GM21528 (cell line): ENCODE results near the gene ENTPD8.
"Not testable (repeated sequence)": the region's sequence is repeated elsewhere in the genome, so short reads cannot be mapped to it uniquely, and the experiment has no call there.

ENCODE experiments used
- ATAC-seq: cut with Tn5 transposase; IDR thresholded peaks from one replicate; pipeline ENCODE4 v1.9.1; 2021; ENCODE audit warnings: mild to moderate bottlenecking, moderate library complexity; ENCODE audit not compliant: unreplicated experiment, low FRiP score

The ENTPD8 gene

DNA sequence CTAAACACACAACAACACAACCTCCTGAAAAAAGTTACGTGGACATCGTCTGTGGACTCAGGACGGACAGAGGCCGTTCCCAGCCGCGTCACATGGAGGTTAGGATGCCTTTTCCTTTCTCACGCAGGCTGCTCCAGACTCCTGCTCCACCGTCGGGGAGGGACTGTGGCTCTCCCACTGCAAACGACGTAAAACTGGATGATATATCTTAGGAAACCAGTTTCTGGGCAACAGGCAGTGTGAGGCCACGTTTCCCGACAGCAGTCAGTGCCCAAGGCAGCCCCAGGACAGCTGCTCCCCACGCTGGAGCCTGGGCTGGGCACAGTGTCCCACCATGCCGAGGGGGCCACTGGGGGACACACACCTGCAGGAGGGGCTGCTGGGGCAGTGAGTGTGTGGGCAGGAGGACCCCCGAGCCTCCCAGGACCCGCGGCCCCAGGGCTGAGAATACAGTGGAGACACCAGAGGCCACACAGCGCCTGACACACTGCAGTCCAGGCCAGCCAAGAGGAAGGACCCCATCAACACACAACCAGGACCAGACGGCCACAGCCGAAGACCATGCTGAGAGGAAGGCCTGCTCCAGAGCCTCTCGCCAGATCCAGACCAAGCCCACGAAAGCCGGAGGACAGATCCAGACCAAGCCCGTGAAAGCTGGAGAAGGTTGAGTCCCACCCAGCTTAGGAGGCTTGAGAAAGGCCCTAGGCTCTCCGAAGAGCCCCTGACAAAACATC lies 44.4 kb downstream of the ENTPD8 start:
- no peak for ATAC-seq

DNA sequence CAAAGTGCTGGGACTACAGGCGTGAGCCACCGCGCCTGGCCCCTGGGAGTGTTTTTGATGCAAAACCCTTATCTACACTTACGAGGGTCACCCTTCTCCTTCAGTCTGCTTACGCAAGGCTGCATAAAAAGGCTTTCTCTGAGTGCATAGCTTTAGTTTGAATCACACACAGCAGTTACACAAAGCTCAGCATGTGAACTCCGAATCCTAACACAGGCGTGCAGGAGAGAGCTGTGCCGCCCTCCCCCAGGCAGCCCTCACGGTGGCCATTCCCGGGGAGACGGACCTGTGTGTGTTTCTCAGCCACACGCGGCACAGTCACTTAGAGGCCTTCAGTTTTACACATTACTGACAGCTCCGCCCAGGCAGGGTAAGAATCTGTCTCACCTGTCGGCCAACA lies 44.9 kb downstream of the ENTPD8 start:
- no peak for ATAC-seq

DNA sequence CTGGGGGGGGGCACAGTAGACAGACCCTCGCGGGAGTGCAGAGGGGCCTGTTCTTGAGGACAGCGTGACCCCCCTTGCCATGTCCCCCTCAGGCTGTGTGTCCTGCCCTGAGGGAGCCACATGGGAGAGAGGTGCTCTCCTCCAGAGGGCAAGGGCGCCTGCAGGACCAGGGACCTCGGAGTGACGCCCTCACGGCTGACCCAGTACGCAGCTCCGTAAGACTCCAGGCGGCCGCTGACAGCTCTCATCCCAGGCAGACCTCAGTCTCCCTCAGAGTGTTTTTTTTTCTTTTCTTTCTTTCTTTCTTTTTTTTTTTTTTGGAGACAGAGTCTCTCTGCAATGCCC lies 45.5 kb downstream of the ENTPD8 start:
- ATAC-seq, result no peak

DNA sequence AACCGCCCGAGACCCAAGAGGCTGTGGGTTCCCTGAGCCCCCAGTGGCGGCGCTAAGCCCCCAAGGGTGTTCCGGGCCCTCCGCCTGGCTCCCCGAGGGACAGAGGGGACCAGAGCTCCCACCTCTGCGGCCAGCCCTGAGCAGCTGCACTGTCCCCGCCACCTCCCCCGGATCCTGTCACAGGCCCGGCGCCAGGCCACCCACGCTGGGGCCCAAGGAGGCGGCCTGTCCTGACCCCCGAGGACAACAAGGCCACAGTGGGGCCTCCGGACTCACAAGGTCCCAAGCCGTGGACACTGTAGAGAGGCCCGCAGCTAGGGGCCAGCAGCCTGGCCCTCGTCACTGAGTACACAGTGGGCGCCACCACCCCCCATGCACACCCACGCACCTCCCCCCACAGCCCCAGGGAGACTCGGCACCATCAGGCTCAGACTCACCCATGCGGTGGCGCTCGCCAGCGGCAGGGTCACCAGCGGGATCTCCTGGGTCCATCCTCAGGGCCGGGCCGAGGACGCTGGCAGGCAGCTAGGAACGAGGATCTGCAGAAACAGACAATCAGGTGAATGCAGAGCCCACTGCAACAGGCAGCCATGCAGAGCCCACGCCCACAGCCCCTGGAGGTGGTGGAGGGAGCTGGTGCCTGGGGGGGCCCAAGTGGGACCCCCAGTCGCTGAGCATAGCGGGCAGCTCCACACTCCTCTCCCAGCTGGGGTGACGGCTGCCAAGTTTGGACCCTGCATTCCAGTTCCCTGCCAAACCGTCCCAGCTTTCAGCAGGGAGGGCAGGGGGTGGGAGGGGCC lies 46.1 kb downstream of the ENTPD8 start:
- no peak for ATAC-seq

DNA sequence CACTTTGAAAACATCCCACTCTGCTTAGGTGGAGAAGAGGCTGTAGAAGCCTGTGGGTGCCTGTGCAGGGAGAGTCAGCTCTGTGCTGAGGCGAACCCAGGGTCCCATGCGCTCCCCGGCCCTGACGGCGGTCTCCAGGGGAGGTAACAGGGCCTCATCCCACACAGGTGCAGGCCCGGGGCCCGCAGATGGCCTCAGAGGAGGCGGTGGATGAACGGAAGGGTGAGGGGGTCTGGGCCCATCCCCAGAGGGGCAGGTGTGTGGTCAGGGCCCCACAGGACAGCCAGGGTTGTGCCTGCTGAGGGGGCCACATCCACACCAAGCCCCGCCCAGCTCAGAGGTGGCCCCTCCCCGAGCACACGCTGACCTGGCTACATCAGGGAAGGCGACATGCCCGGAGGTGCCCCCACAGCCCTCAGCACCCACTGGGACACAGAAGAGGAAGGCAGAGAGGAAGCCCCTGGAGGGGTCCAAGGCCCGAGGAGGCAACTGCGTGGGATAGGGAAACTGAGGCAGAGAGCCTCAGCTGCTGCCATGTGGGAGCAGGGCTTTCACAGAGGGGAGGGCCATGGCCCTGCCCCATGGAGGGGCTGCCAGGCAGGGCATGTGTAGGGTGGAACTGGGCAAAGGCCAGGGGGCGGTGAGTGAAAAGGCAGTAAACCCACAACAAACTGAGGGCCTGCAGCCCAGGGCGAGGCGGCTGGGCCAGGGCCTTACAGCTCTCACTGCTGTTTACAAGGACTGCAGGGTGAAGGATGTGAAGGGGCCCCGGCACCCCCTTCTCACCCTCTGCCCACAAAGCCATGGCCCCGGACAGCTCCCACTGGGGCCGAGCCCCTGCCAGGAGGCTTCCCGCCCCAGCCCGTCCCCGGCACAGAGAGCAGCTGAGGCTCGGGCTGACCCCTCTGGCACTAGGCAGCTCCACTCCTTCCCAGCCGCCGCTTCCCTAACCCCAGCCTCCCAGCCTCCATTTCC lies 47.7 kb downstream of the ENTPD8 start:
- no peak for ATAC-seq

DNA sequence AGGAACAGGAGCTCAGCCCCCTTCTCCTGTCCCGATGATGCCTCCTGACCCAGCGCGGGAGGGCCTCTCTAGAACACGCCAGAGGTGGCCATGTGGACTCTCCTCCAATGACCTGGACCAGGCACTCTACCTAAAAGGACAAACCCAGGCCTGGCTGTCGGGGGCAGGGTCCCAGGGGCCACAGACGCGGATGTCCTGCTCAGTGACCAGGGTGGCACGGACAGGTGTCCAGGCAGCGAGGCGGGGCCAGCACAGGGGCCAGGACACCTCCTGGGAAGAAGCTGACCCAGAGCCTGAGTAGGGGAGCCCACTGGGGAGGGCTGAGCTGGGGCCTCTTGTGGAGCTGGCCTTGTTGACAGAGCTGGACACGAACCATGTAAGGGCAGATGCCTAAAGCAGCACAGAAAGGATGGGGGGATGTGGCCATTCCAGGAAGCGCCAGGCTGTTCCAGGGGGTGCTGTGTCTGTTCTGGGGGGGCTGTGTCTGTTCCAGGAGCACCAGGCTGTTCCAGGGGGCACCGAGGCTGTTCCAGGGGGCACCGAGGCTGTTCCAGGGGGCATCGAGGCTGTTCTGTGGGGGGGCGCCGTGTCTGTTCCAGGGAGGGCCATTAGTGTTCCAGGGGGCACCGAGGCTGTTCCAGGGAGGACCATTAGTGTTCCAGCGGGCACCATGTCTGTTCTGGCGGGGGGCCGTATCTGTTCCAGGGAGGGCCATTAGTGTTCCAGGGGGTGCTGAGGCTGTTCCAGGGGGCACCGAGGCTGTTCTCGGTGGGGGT lies 48.7 kb downstream of the ENTPD8 start:
- no peak for ATAC-seq

DNA sequence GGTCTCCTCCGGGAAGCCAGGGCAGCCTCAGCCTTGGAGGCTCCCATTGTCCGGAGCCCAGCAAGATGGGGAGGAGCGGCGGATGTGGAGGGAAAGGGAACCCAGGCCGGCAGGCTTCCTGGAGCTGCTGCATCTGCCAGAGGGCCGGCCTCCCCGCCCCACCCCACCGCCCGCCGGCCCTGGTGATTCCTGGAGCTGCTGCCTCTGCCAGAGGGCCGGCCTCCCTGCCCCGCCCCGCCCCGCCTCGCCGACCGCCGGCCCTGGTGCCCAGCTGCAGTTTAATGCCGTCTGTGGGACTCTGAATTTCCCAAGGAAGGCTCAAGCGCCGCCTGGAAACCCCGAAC lies 49.8 kb downstream of the ENTPD8 start:
- no peak for ATAC-seq

DNA sequence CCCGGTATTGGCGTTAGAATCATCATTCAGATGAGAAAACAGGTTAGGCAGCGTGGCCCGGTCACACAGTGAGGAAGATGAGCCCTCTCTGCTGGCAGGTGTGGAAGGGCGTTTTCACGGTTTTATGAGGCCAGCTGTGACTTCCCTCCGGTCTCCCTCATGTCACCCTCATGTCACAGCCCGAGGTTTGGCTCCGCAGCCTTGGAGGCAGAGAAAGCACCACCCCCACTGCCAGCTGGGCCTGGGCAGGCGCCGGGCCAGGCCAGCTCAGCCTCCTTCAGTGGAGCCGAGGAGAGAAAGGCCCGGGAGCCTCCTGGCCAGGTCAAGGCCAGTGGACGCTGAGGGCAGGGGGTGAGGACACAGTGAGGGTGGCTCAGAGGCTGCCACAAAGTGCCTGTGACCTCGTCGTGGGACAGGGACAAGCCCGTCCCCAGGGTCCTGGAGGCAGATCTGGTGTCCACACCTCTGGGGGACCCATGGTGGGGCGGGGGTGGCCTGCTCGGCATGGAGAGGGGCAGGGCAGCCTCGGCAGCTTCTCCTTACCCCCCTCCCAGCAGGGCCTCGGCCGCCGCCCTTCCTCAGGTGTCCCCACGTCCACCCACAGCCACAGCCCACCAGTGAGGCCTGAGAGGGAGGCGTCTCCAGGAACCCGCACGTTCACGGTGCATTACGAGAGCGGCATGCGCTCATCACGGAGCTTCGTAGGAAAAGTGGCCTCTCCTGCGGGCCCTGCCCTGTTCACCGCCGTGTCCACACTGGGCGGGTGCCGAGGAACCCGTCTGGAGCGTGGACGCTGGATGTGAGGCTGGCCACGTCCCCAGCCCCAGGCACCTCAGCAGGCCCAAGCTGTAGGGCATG lies 50.4 kb downstream of the ENTPD8 start:
- ATAC-seq, result no peak

DNA sequence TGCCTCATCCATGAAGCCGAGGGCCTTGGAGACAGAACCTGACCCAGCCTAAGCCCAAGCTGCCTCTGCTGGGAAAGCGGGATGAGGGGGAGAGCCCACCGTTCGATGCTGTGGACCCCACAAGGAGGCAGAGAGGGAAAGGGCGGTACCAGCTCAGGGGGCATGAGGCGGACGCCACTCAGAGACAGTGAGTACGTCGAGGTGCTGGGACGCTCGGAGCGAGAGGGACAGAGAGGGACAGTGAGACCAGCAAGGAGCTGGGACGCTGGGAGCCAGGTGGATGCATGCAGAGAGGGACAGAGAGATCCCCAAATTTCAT lies 51.8 kb downstream of the ENTPD8 start:
- ATAC-seq, result no peak

DNA sequence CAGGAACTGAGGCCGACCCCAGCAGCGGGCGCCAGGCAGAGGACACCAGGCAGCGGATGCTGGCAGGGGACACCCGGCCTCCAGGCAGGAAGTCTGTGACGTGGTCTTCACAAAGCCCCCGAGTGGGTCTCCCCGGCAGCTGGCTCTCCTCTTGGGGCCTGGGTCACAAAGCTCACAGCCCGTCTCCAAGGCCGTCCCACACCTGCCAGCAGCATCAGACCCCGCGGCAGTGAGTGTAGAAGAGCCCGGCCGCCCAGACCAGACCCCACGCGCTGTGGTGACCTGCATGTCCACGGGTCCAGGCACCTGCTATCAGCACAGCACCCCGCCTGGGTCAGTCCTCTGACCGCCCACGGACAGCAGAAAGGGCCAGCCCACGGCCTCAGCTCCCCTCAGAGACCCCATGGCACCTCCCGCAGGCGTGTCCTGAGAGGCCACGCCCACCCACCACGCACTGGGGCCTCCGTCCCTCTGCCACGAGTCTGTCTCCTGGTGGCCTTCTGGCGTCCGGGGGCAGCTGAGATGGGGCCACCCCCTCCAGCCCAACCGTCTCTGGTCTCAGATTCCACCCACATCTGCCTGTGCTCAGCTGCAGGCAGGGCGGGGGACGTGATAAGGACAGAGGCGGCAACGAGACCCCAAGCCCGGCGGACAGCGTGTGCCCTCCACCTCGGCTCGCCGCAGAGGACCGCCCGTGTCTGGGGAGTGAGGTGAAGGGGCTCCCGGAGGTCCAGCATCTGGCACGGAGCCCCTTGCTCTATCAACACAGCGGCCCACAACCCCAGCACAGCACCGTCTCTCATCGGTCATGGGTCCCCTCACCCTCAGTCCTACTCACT lies 52.3 kb downstream of the ENTPD8 start:
- ATAC-seq, result no peak

DNA sequence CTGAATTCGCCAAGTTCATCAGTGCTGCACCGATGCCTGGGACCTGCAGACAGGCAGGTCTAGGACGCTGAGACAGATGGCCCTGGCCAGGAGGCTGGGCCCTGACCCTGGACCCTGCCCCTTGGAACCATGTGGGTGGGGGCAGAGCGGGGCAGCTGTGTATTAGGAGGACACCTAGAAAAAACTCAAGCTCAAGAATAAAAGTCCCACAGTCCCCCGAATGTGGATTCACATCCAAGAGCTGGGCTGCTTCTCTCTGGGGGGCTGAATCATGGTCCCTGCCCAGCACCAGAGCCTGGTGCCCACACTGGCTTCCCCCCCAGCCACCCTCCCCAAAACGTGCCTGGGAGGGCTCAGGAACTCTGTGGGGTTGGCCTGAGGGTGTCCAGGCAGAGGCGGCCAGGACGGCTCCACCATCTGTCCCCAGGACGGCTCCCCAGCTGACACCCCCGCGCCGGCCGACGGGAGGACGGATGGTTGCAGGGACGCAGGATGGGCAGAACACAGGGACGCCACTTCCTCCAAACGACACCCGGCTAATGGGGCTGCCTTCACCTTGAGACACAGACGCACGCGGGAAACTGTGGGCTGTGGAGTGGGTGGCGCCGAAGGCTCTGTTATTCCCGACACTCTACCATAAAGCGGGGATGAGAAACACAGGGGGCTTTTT lies 53.1 kb downstream of the ENTPD8 start:
- no peak for ATAC-seq

DNA sequence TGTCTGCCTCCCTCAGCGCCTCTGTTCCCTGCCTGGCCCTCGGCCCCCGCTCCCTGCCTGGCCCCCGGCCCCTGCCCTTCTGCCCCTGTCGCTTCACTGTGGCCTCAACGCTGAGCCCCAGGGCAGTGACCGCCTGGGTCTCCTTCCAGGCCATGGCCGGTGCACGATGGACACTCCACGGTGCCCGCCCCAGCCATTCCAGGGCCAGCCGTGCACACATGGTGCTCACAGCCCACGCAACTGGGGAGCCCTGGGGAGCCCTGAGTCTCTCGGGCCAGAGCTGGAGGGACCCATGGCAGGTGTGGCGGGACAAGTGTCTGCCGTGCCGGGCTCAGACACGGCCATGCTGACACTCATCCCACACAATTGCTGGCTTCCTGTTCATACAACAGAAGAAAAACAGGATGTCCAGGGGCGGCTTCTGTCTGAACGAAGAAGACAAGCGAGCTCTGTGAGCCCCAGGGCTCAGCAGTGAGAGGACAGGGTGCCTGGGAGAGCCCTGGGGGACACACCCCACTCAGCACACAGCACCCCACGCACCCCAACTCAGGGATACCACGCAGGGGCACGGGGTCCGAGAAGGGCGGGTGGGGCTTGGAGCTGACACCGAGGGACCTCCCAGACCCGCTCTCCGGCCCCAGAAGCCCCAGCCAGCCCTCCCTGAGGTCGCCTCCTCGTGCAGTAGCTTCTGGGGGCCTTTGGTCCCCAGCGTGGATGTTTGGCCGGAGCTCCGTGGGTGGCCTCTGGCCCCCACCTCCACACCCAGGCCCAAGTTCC lies 53.9 kb downstream of the ENTPD8 start:
- no peak for ATAC-seq

DNA sequence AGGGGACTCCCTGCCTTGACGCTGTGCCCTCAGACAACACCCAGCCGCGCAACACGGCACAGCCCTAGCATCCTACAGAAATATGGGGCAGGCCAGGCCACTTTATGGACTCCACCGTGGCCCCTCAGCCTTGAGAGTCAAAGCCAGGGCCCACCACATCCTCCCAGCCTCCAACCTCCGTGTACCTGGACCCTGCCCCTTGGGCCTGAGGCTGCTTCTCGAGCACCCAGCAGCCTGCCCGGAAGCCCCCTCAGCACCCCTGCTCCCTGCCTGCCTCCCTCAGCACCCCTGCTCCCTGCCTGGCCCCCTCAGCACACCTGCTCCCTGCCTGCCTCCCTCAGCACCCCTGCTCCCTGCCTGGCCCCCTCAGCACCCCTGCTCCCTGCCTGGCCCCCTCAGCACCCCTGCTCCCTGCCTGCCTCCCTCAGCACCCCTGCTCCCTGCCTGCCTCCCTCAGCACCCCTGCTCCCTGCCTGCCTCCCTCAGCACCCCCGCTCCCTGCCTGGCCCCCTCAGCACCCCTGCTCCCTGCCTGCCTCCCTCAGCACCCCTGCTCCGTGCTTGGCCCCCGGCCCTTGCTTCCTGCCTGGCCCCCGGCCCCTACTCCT lies 54.5 kb downstream of the ENTPD8 start:
- not testable (repeated sequence) for ATAC-seq

DNA sequence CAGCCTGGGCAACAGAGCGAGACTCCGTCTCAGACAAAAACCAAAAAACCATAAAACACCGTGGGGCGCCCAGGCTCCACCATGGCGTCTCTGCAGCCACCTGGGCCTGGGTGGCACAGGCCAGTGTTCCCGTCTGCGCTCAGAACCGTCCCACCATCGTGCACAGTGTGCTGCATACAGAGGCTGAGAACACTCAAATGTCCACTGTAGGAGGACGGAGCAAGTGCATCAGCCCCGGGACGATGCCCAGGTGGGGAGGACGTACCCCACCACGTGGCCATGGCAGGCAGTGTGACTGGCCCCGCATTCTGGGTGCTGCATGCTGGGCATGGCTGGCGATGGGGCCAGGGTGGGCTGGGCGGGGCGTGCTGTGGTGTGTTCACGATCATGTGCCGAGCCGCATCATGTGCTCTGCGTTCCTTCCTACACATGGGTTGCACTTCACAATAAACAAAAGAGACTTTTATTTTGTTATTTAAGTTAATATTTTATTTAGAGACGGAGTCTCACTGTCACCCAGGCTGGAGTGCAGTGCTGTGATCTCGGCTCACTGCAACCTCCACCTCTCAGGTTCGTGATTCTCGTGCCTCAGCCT lies 56.0 kb downstream of the ENTPD8 start:
- ATAC-seq, result no peak
